Stimulated activated CD4-positive, alpha-beta T cell treated with anti-CD3 and anti-CD28 coated beads, Interleukin-2, amount 100 ng/mL, for 4 hours (primary cell): ENCODE measurements around the gene RAB11FIP4.

Experiments
- DNase-seq: peaks from one replicate; pipeline ENCODE4 v3.0.0-alpha.2; 2020; ENCODE audit warnings: low read depth

Gene RAB11FIP4

DNA sequence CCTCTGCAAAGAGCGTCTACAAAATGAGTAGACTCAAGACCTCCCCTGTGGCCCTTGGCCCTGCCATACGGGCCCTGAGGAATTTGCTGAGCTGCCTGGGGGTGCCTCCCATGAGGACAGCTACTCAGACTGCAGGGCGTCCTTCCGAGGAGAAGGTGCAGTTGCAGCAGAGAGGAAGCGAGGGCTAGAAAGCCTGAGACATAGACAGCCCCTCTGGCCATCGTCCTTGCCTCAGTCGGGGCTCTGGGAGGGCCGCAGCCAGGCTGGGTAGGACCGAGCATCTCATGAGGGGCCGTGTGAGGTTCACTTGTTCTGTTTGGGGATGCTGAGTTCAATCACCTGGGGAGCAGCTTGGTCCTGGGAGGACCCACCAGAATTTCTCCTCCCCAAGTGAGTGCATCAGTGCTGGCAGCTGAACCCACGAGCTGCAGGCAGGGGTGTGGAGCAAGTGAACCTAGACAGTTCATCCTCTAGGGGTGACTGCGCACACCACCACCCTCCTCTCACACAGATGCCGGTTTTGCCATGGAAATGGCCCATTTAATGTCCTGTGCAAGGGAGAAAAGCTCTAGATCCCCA lies 20.3 kb downstream of the RAB11FIP4 start:
- DNase-seq = no peak

GRCh38 chr17:31412511-31412910 lies 21.0 kb downstream of the RAB11FIP4 start:
- DNase-seq = no peak

- no peak for DNase-seq
Observed at GRCh38 chr17:31413081-31413799, 21.8 kb downstream of the RAB11FIP4 start.

DNA sequence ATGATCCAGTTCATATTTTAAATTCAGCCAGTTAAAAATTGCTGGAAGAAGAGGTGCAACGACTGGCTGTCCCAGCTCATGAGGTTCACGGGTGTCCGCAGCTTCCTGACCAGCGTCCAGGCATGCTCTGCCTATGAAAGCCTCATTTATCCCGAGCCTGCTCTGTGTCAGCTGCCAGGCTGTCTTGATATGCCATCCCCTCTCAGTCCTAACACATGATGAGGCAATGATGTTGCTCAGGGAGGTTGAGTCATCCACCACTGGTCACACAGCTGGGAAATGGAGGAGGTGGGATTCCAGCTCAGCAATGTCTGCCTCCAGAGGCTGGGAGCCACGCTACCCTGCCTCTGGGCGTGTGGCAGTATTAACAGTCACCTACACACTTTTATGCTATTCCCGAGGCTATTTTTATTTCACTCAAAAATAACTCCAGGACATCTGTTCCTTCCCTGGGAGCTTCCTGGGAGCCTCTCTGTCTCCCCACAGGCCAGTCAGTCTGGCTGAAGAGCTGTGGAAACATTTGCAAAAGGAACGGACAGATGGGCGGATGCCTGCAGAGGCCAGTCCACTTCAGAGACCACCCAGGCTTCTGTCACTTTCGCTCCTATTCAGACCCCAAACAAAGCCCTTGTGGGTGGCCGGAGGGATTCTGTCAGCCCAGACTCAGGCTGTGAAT lies 22.5 kb downstream of the RAB11FIP4 start:
- DNase-seq = no peak

DNA sequence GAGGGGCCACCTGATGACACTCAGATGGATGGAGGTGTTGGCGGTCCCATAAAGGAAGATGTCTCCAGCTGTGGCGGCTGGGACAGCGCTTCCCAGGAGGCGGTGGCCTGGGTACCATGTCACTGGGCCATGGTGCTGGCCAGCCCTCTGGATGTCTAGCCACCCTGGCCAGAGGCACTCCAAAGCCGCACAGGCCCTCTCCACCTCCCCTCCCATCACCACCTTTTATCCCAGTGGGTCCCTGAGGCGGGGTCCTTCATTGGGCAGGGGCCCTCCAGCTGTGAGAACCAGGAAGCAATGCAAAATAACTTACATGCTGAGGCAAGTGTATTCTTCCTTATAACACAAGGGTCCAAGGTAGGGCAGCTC lies 23.1 kb downstream of the RAB11FIP4 start:
- DNase-seq = no peak

GRCh38 chr17:31415004-31415454 lies 23.6 kb downstream of the RAB11FIP4 start:
- no peak for DNase-seq

- no peak for DNase-seq
Observed at GRCh38 chr17:31415640-31416502, 24.4 kb downstream of the RAB11FIP4 start.

DNA sequence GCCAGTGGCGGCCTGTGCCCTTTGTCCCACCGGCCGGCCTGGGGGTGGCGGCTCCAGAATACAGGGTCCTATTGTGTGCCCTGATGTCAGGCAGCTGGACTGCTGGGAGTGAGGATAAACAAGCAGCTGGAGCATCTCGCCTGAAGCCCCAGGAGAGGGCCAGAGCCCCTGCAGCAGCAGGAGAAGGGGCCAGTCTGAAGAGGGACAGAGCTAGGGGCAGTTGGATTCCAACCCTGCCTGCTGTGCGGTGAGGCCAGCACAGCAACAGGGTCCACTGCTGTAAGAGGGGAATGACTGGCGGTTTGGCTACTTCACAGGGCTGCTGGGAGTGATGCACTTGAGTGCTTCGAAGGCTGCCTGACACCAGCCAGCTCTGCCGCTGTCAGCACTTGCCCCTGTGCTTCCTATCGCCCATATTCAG lies 25.0 kb downstream of the RAB11FIP4 start:
- DNase-seq = no peak

DNA sequence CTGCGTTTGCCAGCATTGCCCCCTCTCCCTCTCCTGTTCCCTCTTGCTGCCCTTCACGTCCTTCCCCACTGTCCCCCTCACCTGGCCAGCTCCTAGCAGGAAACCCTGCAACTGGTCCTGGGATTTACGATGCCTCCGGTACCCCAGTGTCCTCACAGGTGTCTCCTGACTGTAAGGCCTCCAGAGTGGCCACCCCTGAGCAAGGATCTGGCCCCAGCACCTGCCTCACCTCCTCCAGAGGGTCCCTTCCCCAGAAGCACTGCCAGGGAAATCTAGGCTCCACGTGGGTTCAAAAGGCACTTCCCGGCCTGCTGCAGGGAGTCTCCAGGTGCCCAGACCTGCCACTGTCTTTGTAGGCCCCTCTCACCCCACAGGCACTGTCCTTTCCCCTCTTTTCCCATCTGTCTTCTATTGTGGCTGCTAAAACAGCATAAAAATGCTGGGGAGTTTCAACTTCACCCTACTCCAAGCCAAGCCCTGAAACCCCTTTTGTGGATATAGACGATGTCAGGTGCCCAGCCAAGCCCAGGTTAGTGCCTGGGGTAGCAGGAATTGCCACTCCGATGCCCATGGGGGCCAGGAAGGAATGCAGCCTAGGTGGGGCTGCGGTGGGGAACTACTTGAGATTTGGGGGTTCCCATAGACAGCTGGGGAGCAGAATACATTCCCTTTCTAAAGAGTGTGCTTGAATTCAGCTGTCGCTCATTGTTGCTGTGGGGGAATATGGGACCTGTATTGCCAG lies 25.7 kb downstream of the RAB11FIP4 start:
- no peak for DNase-seq

- DNase-seq = no peak
Observed at GRCh38 chr17:31418773-31419350, 27.4 kb downstream of the RAB11FIP4 start.

DNA sequence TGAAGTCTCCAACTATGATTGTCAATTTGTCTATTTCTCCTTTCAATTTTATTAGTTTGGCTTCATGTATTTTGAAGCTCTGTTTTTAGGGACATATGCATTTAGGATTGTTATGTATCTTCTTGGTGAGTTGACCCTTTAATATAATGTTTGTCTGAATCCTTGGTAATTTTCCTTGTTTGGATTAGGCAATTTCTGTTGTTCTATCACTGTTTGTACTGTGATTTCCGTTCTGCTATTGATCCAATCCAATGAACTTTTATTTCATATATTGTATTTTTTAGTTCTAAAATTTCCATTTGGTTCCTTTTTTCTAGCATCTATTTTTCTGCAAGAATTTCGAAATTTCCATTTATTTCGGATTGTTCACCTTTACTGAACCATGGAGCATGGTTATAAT lies 31.0 kb downstream of the RAB11FIP4 start:
- no peak for DNase-seq

DNA sequence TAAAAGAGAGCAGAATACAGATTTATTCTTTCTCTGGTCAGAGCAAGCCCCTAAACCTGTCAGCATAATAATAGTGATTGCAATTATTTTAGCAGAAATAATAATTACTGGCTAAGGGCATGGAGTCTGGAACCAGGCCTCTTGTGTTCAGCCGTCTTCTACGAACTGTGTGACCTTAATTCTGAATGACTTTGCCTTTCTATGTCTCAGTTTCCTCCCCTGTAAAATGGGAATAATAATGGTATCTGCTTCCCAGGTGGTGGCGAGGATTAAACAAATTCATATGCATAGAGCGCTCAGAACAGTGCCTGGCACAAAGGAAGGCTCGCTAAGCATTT lies 33.4 kb downstream of the RAB11FIP4 start:
- no peak for DNase-seq

- DNase-seq = no peak
Observed at GRCh38 chr17:31425282-31426040, 34.0 kb downstream of the RAB11FIP4 start.

GRCh38 chr17:31427684-31428083 lies 36.2 kb downstream of the RAB11FIP4 start:
- no peak for DNase-seq

GRCh38 chr17:31428111-31428510 lies 36.6 kb downstream of the RAB11FIP4 start:
- DNase-seq = no peak

DNA sequence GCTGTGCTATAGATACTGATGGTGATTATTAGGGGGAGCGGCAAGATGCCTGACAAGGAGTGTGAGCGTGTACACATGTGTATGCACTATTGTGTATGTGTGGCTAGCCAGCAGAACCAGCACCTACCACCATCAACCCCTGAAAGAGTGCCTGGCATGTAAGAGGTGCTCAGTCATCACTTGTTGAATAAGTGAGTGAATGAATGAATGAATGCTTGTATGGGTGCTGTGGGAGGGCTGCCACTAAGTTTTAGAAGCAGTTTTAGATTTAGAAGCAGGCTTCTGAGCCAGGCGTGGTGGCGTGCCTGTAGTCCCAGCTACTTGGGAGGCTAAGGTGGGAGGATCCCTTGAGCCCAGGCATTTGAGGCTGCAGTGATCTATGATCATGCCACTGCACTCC lies 37.0 kb downstream of the RAB11FIP4 start:
- no peak for DNase-seq

GRCh38 chr17:31431098-31431851 lies 39.8 kb downstream of the RAB11FIP4 start:
- DNase-seq = no peak

GRCh38 chr17:31431852-31432658 lies 40.6 kb downstream of the RAB11FIP4 start:
- no peak for DNase-seq
